GM12875 (cell line): ENCODE results near the gene NOD2.

Experiments
- H3K4me3 ChIP-seq: one replicate; pipeline ENCODE4 v1.5.1; 2011; ENCODE audit warnings: low read depth, low read length, control low read depth
- CTCF ChIP-seq: IDR thresholded peaks from 2 replicates; pipeline ENCODE4 v1.5.1; 2011; ENCODE audit warnings: low read depth, mild to moderate bottlenecking, control low read depth, inconsistent platforms, low read length, moderate library complexity, borderline replicate concordance; ENCODE audit not compliant: insufficient read depth

Gene NOD2

GRCh38 chr16:50652836-50653425 lies 40.5 kb upstream of the NOD2 start:
- H3K4me3 ChIP-seq, result no peak overlapping the region
- no peak for TF ChIP-seq CTCF

- no peak for TF ChIP-seq CTCF
Measured at GRCh38 chr16:50653633-50654519, 39.5 kb upstream of the NOD2 start.

GRCh38 chr16:50655558-50656055 lies 37.8 kb upstream of the NOD2 start:
- no peak for TF ChIP-seq CTCF

More at GRCh38 chr16:50653633-50654519, 39.5 kb upstream of the NOD2 start:
- H3K4me3 ChIP-seq, result no peak overlapping the region

GRCh38 chr16:50657241-50657640 lies 36.2 kb upstream of the NOD2 start:
- no peak overlapping the region for H3K4me3 ChIP-seq
- TF ChIP-seq CTCF, result no peak

More at GRCh38 chr16:50655558-50656055, 37.8 kb upstream of the NOD2 start:
- H3K4me3 ChIP-seq, result no peak overlapping the region

GRCh38 chr16:50659806-50660205 lies 33.6 kb upstream of the NOD2 start:
- TF ChIP-seq CTCF, result no peak
- H3K4me3 ChIP-seq, result no peak overlapping the region

- no peak for TF ChIP-seq CTCF
- H3K4me3 ChIP-seq, result no peak overlapping the region
Measured at GRCh38 chr16:50662306-50662940, 31.0 kb upstream of the NOD2 start.

- TF ChIP-seq CTCF, result no peak
- no peak overlapping the region for H3K4me3 ChIP-seq
Measured at GRCh38 chr16:50664270-50664669, 29.1 kb upstream of the NOD2 start.
